GM18508 (cell line): ENCODE results near the gene ZIC1.

Experiments
- ATAC-seq: cut with Tn5 transposase; IDR thresholded peaks from one replicate; pipeline ENCODE4 v1.9.1; 2021; ENCODE audit warnings: moderate number of reproducible peaks; ENCODE audit not compliant: insufficient read depth, unreplicated experiment

ZIC1 gene

GRCh38 chr3:147407498-147408187 is 1.5 kb upstream of the ZIC1 start:
- no peak for ATAC-seq

- no peak for ATAC-seq
Measured at GRCh38 chr3:147408188-147409100, 721 bp upstream of the ZIC1 start.

- ATAC-seq, result no peak
Measured at GRCh38 chr3:147410116-147410525, 956 bp downstream of the ZIC1 start.

DNA sequence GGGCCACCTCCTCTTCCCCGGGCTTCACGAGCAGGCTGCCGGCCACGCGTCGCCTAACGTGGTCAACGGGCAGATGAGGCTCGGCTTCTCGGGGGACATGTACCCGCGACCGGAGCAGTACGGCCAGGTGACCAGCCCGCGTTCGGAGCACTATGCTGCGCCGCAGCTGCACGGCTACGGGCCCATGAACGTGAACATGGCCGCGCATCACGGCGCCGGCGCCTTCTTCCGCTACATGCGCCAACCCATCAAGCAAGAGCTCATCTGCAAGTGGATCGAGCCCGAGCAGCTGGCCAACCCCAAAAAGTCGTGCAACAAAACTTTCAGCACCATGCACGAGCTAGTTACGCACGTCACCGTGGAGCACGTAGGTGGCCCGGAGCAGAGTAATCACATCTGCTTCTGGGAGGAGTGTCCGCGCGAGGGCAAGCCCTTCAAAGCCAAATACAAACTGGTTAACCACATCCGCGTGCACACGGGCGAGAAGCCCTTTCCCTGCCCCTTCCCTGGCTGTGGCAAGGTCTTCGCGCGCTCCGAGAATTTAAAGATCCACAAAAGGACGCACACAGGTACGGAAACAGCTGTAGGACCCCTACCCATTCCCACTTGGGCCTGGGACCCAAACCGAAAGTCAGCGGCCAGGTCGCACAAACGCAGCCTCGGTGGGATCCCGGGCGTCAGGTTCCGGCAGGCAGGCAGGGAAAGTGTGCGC is 1.5 kb downstream of the ZIC1 start:
- ATAC-seq, result no peak

DNA sequence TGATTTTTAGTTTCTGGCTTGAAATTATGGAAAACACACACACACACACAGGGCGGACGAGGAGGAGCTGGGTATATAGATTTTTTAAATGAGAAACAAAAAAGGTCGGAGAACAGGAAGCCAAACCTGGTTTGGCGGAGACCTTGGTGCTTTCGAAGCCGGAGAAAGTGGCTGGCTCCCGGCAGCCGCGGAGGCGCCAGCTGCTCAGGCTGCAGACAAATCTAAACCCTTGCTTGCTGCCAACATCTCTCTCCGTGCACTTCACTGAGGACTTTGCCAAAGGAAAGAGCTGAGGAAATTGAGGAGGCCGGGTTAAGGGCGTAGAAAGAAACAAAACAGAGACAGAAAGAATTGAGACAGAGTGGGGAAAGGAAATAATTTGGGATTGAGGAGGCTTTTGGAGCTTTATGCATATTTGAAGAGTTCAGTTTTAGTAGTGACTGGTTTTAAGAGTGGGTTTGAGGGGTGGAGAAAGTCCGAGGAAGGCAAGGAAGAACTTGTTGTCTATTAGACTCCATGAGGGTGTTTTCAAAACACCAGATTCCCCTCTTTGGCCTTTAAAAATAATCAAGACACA is 2.2 kb downstream of the ZIC1 start:
- ATAC-seq, result no peak

GRCh38 chr3:147411815-147412241 is 2.7 kb downstream of the ZIC1 start:
- no peak for ATAC-seq

DNA sequence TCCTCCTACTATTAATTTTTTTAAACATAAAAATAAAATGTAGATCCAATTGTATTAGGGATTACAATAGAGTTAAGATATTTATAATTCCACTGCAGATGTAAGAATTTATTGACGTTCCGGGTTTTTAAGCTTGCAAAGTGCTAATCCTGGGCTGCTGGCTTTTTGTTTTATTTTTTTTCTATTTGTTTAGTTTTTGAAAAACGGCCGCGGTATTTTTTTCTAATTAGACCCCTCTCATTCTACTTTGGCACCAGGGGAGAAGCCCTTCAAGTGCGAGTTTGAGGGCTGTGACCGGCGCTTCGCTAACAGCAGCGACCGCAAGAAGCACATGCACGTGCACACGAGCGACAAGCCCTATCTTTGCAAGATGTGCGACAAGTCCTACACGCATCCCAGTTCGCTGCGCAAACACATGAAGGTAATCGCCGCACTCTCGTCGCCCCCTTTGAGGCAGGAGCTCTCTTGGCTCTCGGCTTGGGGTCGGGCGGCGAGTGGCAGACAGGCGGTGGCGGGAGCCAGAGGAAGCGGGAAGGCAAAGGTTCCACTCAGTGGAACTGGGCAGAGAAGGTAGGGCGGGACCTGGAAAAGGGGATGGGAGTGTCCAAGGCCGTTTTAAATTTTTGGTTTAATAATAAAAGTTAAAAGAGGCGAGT is 3.2 kb downstream of the ZIC1 start:
- ATAC-seq, result no peak

DNA sequence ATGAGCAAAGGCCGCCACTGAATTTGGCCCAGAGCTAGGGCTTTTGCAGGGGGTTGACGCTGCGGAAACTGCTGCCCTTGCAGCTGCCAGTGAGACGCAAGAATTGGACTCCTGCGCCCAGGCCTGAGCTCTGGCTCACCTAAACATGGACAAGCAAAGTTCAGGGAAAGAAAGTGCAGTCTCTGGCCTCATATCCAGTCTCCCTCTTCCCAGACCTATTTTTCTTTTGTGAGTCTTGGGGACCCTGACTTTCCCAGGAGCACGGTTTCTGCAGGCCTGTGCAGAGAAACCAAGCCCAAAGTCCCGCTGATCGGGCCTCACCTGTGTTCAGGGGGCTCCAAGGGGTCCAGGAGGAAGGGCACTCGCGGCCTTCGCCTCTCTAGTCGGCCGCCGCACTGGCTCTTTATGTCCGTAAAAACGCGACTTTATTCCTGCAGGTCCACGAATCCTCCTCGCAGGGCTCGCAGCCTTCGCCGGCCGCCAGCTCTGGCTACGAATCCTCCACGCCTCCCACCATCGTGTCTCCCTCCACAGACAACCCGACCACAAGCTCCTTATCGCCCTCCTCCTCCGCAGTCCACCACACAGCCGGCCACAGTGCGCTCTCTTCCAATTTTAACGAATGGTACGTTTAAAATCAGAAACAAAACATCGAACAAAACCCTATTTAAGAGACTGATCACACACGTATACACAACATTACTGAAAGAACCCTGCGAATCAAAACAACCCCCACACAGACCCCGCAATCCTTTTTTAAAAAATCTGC is 3.9 kb downstream of the ZIC1 start:
- ATAC-seq, result no peak

DNA sequence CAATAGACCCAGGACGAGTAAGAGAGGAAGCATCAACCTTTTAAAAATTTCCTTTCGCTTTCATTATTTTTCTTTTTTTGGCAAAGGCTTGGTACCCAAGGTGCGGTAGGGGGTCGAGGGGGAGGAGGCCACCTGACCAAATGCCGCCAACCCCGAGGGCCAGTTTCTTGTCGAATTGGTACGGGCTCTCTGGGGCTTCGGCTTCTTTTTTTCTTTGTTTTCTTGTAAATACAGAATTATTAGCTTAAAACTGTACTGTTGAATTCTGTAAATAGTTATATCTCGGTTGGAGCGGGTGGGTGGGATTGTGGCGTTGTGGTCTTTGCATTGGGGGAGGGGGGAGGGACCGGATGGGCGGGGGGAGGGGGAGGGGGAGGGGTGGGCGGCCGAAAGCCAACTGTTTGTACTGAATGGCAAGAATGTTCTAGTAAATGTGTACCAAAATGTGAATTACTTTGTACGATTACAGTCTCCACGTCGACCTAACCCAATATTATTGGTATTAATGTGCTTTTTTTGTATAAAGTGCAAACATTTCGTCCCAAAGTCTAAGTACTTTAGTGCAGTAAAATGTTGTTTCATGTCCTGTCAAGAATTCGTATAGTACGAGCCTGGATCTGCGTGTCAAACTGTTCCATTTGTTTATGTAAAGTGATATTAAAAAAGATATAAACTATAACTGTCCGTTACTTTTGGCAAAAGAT is 4.7 kb downstream of the ZIC1 start:
- ATAC-seq, result no peak

- ATAC-seq, result no peak
Measured at GRCh38 chr3:147414390-147415138, 5.4 kb downstream of the ZIC1 start.

DNA sequence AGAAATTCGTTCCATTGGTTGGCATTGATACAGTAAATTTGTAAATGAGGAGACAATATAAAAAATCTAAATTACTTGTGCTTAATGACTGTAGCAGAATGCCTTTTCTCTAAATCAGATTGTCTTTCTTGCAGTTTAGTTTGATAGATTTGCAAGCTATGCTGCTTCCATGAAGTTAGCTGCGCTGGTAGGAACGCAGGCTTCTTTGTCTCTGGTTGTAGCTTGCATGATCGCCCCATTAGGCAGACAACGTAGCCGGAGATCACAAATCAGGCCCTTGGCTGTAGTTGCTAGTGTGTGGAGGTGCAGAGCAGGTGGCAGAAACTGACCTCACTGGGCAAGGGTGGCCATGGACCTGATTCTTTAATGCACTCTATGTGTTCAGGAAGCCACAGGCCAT is 6.1 kb downstream of the ZIC1 start:
- no peak for ATAC-seq

DNA sequence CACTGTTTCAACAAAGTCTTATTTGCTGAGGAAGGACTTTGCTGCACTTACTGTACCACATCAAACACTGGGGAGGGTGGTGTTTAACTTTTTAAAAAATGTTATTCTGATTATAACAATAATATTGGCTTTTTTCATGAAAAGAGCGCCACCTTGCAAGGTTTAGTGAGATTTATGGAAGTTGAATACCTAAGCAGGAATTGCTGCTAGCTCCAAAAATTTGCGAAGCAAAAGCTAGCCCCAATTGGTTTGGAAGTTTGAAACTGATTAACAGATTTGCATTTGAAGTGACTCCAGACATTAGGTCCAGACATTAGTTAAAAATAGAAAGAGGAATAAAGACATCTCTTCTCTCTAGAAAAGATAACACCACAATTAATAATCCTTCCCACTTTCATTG is 6.7 kb downstream of the ZIC1 start:
- no peak for ATAC-seq

- ATAC-seq, result no peak
Measured at GRCh38 chr3:147416931-147417330, 7.8 kb downstream of the ZIC1 start.

GRCh38 chr3:147417551-147418295 is 8.6 kb downstream of the ZIC1 start:
- ATAC-seq, result no peak

- ATAC-seq, result no peak
Measured at GRCh38 chr3:147418371-147418781, 9.2 kb downstream of the ZIC1 start.

DNA sequence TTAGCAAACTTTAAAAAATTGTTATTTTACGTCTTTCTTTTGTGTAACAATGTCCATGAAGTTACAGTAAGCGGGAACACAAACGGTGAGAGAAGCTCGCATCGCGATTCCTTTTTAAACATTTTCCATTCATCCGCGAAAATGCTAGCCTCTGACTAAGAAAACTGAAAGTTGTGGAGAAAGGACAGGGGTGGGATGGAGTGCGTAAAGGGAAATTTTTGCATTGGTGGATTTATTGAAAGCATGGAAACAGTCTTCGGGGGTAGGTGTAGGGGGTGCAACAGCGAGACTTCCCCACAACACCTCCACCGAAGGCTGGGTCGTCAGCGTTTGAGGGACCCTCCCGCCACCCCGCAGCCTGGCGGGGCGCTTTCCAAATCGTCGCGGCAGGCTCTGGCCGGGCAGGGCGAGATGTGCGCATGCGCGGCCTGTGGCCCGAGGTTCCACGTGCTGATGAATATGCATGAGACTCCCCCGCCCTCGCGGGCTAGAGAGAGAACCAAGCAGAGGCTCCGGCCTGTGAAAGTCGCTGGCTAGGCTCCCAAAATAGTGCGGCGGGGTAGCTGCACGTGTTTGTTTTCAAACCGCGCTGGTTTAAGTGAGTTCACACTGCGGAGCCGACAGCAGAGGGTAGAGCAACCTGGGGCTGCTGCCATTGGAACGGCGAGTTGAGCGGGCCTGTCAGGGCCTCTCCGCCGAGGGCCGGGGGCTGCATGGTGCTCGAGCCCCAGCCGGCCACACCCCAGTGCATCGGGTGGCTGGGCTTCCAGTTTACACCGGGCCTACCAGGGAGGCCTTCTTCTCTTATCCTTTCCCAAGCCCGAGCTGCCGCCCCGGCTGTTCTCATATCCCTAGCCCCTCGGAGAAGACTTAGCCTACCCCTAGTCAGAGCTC is 9.9 kb downstream of the ZIC1 start:
- ATAC-seq, result no peak
